ENCODE results near the gene HSPB1.

- TF ChIP-seq, protein P1, sequence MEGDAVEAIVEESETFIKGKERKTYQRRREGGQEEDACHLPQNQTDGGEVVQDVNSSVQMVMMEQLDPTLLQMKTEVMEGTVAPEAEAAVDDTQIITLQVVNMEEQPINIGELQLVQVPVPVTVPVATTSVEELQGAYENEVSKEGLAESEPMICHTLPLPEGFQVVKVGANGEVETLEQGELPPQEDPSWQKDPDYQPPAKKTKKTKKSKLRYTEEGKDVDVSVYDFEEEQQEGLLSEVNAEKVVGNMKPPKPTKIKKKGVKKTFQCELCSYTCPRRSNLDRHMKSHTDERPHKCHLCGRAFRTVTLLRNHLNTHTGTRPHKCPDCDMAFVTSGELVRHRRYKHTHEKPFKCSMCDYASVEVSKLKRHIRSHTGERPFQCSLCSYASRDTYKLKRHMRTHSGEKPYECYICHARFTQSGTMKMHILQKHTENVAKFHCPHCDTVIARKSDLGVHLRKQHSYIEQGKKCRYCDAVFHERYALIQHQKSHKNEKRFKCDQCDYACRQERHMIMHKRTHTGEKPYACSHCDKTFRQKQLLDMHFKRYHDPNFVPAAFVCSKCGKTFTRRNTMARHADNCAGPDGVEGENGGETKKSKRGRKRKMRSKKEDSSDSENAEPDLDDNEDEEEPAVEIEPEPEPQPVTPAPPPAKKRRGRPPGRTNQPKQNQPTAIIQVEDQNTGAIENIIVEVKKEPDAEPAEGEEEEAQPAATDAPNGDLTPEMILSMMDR (conservative IDR thresholded peaks at IDR 0.05; ENCODE audit: low read depth in 2 of 2), result no peak
- TF ChIP-seq POLR2AphosphoS5 (IDR thresholded peaks at IDR 0.05; ENCODE audit: low read depth) (no peak; the same call in 1 of the 2 replicates), EZH2phosphoT487 (IDR thresholded peaks at IDR 0.05; ENCODE audit: unreplicated experiment) (no peak), ZNF114 (CRISPR knock-in tag; IDR thresholded peaks at IDR 0.05) (no peak), JUNB (IDR thresholded peaks at IDR 0.05; ENCODE audit: unreplicated experiment) (no peak)
These were observed 46.9 kb downstream of the HSPB1 start for GRCh38 chr7:76349313-76349885.
